Kidney (tissue), 14 donors: ENCODE measurements around the gene GOLGA2. TPM values are rescaled to one million over a fixed set of nuclear protein-coding genes. Genes with fewer than 3 reads are reported as not detected.

Experiments used
- DNase-seq, 5 donors: peaks; one replicate each; pipeline ENCODE4 v3.0.0-alpha.2; 2013 to 2020
- FAIRE-seq: peaks from 2 replicates; lab custom pipeline; 2012; peaks lifted over from hg19 to GRCh38; lab: Jason Lieb, UNC
- H3K27ac ChIP-seq, 2 donors: one replicate each; pipeline ENCODE4 v1.7.0; 2013; ENCODE audit warnings: low read depth in 2 of 2, low read length in 2 of 2, inconsistent platforms in 1 of 2
- H3K27me3 ChIP-seq: one replicate; pipeline ENCODE4 v1.7.1; 2013; ENCODE audit warnings: low read length, inconsistent platforms; ENCODE audit not compliant: control insufficient read depth, insufficient read depth
- H3K36me3 ChIP-seq, 3 donors: one replicate each; pipeline versions ENCODE4 v1.7.0 to v1.7.1; 2013; ENCODE audit warnings: low read length in 3 of 3, control low read depth in 1 of 3, inconsistent platforms in 1 of 3; ENCODE audit not compliant: insufficient read depth in 3 of 3, control insufficient read depth in 2 of 3
- H3K4me1 ChIP-seq, 3 donors: one replicate each; pipeline versions ENCODE4 v1.7.0 to v1.7.1; 2013; ENCODE audit warnings: low read length in 3 of 3, inconsistent platforms in 1 of 3, low read depth in 1 of 3; ENCODE audit not compliant: control insufficient read depth in 2 of 3, insufficient read depth in 2 of 3
- H3K4me3 ChIP-seq, 3 donors: one replicate each; pipeline versions ENCODE4 v1.7.0 to v1.8.1; 2013; ENCODE audit warnings: low read length in 3 of 3, control low read depth in 1 of 3, inconsistent platforms in 1 of 3
- H3K9ac ChIP-seq, 3 donors: one replicate each; pipeline versions ENCODE4 v1.7.0 to v1.7.1; 2013; ENCODE audit warnings: low read length in 3 of 3, control low read depth in 1 of 3, inconsistent platforms in 1 of 3
- H3K9me3 ChIP-seq, 3 donors: one replicate each; pipeline versions ENCODE4 v1.7.0 to v1.7.1; 2013; ENCODE audit warnings: low read length in 3 of 3, control low read depth in 1 of 3, inconsistent platforms in 1 of 3; ENCODE audit not compliant: control insufficient read depth in 2 of 3, insufficient read depth in 1 of 3
- CTCF ChIP-seq: IDR thresholded peaks from 3 replicates; pipeline ENCODE4 v1.5.1; 2012; ENCODE audit warnings: mild to moderate bottlenecking, moderate library complexity, borderline replicate concordance; ENCODE audit not compliant: insufficient read depth; ENCODE audit errors: extremely low read depth
- intact Hi-C: fragments of 100-400 bp; cut with DNase I; formaldehyde crosslinking; loops from one replicate; pipeline ENCODE4 v1.11.1; 2022
- polyA plus RNA-seq: library from polyadenylated mRNA; stranded (reverse); fragments of 350-450 nt; fragmentation: Illumina TruSeq; extraction: RNeasy Lipid Tissue Mini Kit (QIAGEN cat#74804); gene quantifications from one replicate; pipeline ENCODE4 v1.2.3, GENCODE V29; 2014; ENCODE audit warnings: low read depth, low replicate concordance; ENCODE audit not compliant: insufficient read depth
- total RNA-seq: library from RNA; stranded (reverse); fragmentation: NEBNext Ultra II Directional; extraction: Animal tissue kit (Norgen Biotek cat#: 25700); gene quantifications from one replicate; pipeline ENCODE4 v1.2.1, GENCODE V29; 2021
- donor health status: control.
- donor health status: control.
- donor health status: control.
- donor health status: control.
- donor health status: control.
- donor health status: DM: yes; HTN: yes; CAD: no.
- donor health status: Normal renal cell carcinoma (clear cell type).

Gene GOLGA2
- total and polyA plus RNA-seq, 2 donors from 2014 or later = 42.9 to 79.7 TPM

GRCh38 chr9:128304971-128305288 is 29.1 kb upstream of the GOLGA2 start:
- Histone ChIP-seq H3K9ac (no peak overlapping the region), H3K4me3 (no peak overlapping the region), H3K9me3 (no peaks in the 10 kb centered on the region), H3K36me3 (peaks cover 0 to 11% (median 8%) of the 10 kb centered on the region in 3 donors), H3K27me3 (no peaks in the 10 kb centered on the region), H3K27ac (no peak overlapping the region), H3K4me1 (no peaks in the 10 kb centered on the region)
- DNase-seq = no peak
- no peak for FAIRE-seq
- intact Hi-C loops = no loop called here
- no peak for TF ChIP-seq CTCF

GRCh38 chr9:128304136-128304970 is 28.5 kb upstream of the GOLGA2 start:
- H3K36me3 ChIP-seq = peaks cover 0 to 5% (median 3%) of the 10 kb centered on the region in 3 donors
- H3K9ac ChIP-seq = no peak overlapping the region
- H3K4me3 ChIP-seq = no peak overlapping the region
- H3K27me3 ChIP-seq = no peaks in the 10 kb centered on the region
- no peaks in the 10 kb centered on the region for H3K4me1 ChIP-seq
- TF ChIP-seq CTCF = no peak
- intact Hi-C loops = no loop called here
- DNase-seq = no peak
- FAIRE-seq = no peak
- no peaks in the 10 kb centered on the region for H3K9me3 ChIP-seq
- no peak overlapping the region for H3K27ac ChIP-seq

- no peak for TF ChIP-seq CTCF
- intact Hi-C loops = no loop called here
- H3K36me3 ChIP-seq = no peaks in the 10 kb centered on the region
- DNase-seq (no peak), FAIRE-seq (no peak)
- no peak overlapping the region for H3K4me3 ChIP-seq
- H3K4me1 ChIP-seq = peaks cover 0 to 7% (median 0%) of the 10 kb centered on the region in 3 donors
- H3K9ac ChIP-seq = no peak overlapping the region
- H3K27me3 ChIP-seq = no peaks in the 10 kb centered on the region
- H3K9me3 ChIP-seq = no peaks in the 10 kb centered on the region
- no peak overlapping the region for H3K27ac ChIP-seq
These were observed 23.0 kb upstream of the GOLGA2 start for GRCh38 chr9:128298535-128299482.
